Measurements from ENCODE around the gene C21orf91.
A peak's percentile ranks its signal among the peaks of the same experiment; 100 is the strongest.

C21orf91 gene

DNA sequence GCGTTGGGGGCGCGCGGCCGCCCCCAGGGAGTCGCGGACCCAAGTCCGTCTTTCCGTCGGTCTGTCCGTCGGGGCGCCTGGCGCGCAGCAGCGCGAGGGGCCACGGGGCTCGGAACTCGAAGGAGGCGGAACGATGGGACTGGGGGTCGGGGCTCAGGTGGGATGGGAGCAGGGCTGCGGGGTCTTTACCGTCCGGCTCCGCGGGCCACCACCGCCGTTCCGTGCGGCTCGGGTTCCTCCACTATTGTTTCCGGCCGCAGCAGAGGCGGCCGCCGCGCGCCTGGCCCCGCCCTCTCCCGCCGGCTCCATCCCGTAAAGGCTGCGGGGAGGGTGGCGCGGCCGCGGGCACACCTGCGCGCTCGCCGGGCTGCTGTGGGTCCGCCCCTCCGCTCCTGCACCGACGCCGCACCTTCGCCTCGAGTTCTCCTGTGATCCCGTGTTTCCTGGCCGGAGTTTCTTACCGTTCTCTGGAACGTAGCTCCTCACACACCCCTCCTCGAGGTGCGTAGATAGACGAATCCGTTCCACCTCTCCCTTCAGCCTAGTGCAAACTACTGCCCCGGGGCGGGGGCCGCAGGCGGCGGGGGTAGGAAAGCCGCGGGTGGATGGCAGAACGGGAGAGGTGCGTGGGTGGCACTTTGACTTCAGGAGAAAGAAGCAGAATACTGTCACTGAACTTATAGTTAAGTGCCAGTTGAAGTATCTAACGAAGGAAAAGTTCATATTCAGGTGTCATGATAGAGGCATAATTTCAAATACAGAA is at the start of gene C21orf91:
Gene C21orf91, minus strand, starts transcription at position 243 of the 763 bp plus-strand sequence. CDS start 1,038 bp downstream, outside the sequence.
- DNase-seq (ENCODE audit: low read depth, low spot score), result peak; percentile 19
- TF ChIP-seq, protein P1, sequence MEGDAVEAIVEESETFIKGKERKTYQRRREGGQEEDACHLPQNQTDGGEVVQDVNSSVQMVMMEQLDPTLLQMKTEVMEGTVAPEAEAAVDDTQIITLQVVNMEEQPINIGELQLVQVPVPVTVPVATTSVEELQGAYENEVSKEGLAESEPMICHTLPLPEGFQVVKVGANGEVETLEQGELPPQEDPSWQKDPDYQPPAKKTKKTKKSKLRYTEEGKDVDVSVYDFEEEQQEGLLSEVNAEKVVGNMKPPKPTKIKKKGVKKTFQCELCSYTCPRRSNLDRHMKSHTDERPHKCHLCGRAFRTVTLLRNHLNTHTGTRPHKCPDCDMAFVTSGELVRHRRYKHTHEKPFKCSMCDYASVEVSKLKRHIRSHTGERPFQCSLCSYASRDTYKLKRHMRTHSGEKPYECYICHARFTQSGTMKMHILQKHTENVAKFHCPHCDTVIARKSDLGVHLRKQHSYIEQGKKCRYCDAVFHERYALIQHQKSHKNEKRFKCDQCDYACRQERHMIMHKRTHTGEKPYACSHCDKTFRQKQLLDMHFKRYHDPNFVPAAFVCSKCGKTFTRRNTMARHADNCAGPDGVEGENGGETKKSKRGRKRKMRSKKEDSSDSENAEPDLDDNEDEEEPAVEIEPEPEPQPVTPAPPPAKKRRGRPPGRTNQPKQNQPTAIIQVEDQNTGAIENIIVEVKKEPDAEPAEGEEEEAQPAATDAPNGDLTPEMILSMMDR (IDR thresholded peaks at IDR 0.05; ENCODE audit: insufficient read depth, low read length, missing control alignments), result no peak
- ChIA-PET CTCF (no interaction called here), POLR2A (interaction anchor here (0.7 to 1.8 kb wide), 6 partner anchors 8 to 1388 kb away, joined by 3 to 10 read pairs (median 3); no protein-coding TSS in a partner anchor)
- peak within 1 kb of the TSS; percentile 87 for H3K4me3 ChIP-seq (ENCODE audit: low read depth, low read length)

DNA sequence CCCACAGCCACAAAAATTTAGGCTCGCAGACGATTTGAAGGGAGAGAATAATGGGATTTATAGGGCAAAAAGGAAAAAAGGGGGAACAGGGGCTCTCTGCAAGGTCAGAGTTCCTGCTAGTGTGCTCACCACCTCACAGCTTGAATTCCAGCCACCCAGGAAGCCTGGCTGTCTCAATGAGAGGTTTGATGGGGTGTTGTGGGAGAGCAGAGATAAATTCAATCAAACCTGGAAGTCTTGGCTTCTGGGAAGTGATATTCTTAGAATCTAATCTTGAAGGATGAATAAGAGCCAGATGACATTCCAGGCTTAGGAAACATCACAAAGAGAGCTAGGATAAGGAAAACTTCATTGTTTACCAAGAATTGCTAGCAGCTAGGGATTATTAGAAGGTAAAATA is 47.4 kb upstream of the C21orf91 start:
- CTCF ChIA-PET, result no interaction called here
- POLR2A ChIA-PET, result no interaction called here
- no peak for DNase-seq (ENCODE audit: low read depth, low spot score)
- no peak overlapping the region for H3K4me3 ChIP-seq (ENCODE audit: low read depth, low read length)
- TF ChIP-seq, protein P1 (IDR thresholded peaks at IDR 0.05; ENCODE audit: insufficient read depth, low read length, missing control alignments), result no peak

DNA sequence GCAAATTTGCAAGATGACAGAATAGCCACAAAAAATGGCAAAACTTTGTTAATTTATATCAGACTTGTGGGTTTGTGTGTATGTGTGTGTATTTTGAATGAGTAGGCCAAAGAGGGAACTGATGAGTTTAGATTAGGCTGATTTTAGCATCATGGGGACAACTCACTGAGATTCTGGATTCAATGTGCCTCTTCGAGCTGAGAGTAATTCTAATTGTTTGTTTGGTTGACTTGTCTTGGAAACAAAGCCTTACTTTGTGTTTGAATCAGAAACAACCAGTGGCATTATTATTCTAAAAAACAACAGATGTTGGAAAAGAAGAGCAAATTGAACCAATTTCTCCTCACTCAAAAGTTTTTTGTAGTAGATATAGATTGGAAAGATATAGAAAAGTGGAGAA is 40.5 kb upstream of the C21orf91 start:
- no peak overlapping the region for H3K4me3 ChIP-seq (ENCODE audit: low read depth, low read length)
- no peak for DNase-seq (ENCODE audit: low read depth, low spot score)
- TF ChIP-seq, protein P1 (IDR thresholded peaks at IDR 0.05; ENCODE audit: insufficient read depth, low read length, missing control alignments), result no peak
- ChIA-PET CTCF (no interaction called here), POLR2A (no interaction called here)

DNA sequence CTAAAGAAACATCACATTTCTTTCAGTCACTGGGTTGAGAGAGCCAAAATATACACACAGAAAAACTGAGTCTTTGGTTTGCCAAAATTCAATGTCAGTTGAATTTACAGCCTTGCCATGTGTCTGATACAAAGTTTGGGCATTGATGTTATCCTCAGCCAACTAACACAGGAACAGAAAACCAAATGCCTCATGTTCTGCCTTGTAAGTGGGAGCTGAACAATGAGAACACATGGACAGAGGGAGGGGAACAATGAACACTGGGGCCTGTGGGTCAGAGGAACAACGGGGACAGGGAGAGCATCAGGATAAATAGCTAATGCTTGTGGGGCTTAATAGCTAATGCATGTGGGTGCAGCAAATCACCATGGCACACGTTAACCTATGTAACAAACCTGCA is 39.6 kb upstream of the C21orf91 start:
- POLR2A ChIA-PET, result no interaction called here
- CTCF ChIA-PET, result no interaction called here
- TF ChIP-seq, protein P1 (IDR thresholded peaks at IDR 0.05; ENCODE audit: insufficient read depth, low read length, missing control alignments), result no peak
- DNase-seq (ENCODE audit: low read depth, low spot score), result no peak
- H3K4me3 ChIP-seq (ENCODE audit: low read depth, low read length), result no peak overlapping the region

DNA sequence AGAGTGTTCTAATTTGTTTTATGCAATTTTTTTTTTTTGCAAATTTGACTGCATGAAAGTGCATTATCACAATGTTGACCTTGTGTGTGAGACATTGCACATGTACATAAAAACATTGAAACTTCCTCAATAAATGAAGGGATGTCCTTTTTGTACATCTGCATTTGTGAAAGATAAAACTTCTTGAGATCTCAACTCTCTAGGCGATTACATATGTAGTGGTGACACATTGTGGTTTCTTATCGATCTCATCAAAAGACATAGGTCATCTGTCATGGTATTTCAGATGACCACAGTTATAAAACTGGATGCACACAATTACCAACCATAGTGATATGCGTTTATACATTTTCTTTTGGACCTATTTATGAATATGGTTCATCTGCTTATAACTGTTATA is 35.6 kb upstream of the C21orf91 start:
- TF ChIP-seq, protein P1 (IDR thresholded peaks at IDR 0.05; ENCODE audit: insufficient read depth, low read length, missing control alignments), result no peak
- no peak overlapping the region for H3K4me3 ChIP-seq (ENCODE audit: low read depth, low read length)
- ChIA-PET CTCF (no interaction called here), POLR2A (no interaction called here)
- DNase-seq (ENCODE audit: low read depth, low spot score), result no peak

DNA sequence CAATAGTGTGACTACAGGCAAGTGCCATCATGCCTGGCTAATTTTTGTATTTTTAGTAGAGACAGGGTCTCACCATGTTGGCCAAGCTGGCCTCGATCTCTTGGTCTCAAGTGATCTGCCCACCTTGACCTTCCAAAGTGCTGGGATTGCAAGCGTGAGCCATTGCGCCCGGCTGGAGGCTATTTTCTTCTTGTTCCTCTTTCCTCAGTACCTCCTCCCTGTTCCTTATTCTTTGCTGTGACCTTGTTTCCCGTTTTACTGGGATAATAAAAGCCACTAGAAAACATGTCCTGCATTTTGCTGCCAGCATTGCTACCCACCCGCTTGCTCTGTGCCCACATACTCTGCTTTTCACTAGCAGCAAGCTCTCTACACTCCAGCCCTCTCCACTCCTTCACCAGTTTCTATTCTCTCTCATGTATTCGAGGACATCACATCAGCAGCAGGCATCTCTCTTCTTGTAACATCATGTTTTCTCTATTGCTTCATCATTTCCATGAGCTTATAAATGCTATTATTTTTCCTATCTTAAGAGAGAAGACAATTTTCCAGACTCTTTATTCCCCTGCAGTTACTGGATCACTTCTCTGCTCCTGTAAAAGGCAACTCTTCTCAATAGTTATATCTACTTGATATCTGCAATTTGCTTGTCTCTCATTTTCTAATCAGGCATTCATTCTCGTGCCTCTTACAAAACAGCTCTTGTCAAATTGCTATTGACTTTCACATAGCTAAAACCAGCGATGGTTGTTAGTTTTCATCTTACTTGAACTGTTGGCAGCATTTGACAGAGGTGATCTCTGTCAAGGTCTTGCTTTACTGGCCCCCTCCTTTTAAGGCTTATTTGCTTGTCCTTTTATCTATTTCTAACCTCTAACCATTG is 34.5 kb upstream of the C21orf91 start:
- TF ChIP-seq, protein P1 (IDR thresholded peaks at IDR 0.05; ENCODE audit: insufficient read depth, low read length, missing control alignments), result no peak
- DNase-seq (ENCODE audit: low read depth, low spot score), result no peak
- ChIA-PET POLR2A (no interaction called here), CTCF (no interaction called here)
- no peak overlapping the region for H3K4me3 ChIP-seq (ENCODE audit: low read depth, low read length)
